Sciatic nerve (tissue), 2 donors: Measurements from ENCODE around the gene ATP12A. TPM values are rescaled to one million over a fixed set of nuclear protein-coding genes. Genes with fewer than 3 reads are reported as not detected.
A peak's percentile ranks its signal among the peaks of the same experiment; 100 is the strongest.

Experiments used
- ATAC-seq: fragments of 200-7000 bp; cut with Tn5 transposase; one replicate; pipeline ENCODE4 v1.9.1; 2020; ENCODE audit warnings: mild to moderate bottlenecking, moderate library complexity
- DNase-seq: peaks from one replicate; pipeline ENCODE4 v3.0.0-alpha.2; 2020; ENCODE audit warnings: low spot score
- intact Hi-C: fragments of 100-400 bp; cut with DNase I; formaldehyde crosslinking; loops from one replicate; pipeline ENCODE4 v1.14.2; 2022
- total RNA-seq: library from RNA; stranded (reverse); fragmentation: NEBNext Ultra II Directional; extraction: Animal tissue kit (Norgen Biotek cat#: 25700); gene quantifications from one replicate; pipeline ENCODE4 v1.2.1, GENCODE V29; 2021
- donor health status: DM: no; HTN: no; CAD: no.
- donor health status: DM: no; HTN: no; CAD: no.

The ATP12A gene
- total RNA-seq, 1 donor from 2014 or later: not detected

DNA sequence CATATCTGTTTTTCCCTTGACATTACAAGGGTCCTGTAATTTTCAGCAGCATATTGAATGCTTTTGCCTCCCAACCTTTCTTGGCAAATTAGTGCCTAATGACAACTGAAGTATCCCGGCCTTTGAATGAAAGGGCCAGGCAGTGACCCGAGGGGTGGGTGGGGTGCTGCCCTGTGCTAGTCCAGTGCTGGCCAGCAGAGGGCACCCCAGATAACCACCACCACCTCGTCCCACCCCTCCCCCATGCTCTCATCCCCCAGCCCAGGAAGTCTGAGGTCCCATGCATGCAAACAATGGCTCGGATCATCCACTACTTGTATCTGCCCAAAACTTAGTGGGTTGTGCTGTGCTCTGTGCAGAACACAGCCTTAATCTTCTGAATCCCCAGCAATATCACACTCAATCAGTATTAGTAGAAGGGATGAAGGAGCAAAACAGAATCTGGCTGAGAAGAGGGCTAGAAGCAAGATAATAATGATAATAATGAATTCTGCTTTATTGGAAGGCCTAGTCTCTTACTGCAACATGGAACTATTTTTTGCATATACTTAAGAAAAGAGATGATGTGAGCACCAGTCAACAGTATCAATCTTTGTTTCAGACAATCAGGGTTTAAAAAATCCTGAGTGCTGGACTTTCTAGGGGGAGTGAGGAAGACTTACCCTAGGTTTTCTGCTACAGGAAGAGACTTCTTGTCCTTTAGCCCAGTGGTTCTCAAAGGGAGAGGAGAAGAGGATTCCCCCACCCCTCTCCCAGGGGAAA, 3.8 kb downstream of the ATP12A start:
- intact Hi-C loops: no loop called here
- ATAC-seq (peak; percentile 84), DNase-seq (peak; percentile 67)

DNA sequence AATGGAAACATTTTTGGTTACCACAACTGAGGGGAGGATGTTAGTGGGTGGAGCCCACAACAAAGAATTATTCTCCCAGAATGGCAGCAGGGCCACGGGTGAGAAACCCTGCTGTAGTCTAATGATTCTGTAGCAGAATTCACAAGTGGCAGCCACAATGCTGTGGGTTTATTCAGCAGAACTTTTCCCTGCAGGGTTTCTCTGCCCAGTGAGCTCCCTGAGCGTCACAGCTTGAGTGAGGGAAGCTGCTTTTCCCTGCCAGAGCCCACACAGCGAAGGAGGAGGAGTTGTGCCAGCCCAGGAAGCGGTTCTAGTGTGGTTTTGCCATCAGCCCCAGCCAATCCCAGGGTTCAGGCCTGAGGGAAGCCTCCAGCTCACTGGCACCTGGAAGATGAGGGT, 4.4 kb downstream of the ATP12A start:
- DNase-seq: no peak

GRCh38 chr13:24685314-24685713, 5.1 kb downstream of the ATP12A start:
- no peak for DNase-seq
- ATAC-seq: no peak
- intact Hi-C loops: no loop called here

More for the DNA sequence above, 4.4 kb downstream of the ATP12A start:
- intact Hi-C loops: no loop called here
- ATAC-seq: peak; percentile 31

GRCh38 chr13:24687611-24688010, 7.4 kb downstream of the ATP12A start:
- DNase-seq: no peak
- ATAC-seq: no peak
- intact Hi-C loops: no loop called here

DNA sequence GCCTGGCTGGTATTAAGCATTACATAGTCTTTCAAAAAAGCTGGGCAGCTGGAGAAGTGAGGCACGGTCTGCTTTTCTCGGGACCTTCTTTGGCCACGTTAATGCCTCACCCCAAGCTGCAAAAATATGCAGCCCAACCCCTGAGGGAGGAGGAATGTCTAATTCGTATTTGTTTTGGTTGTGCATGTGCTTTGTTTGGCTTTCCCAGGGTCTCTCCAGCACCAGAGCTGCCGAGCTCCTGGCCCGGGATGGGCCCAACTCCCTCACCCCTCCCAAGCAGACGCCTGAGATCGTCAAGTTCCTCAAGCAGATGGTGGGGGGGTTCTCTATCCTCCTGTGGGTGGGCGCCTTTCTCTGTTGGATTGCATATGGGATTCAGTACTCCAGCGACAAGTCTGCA, 7.9 kb downstream of the ATP12A start:
- intact Hi-C loops: no loop called here
- DNase-seq (no peak), ATAC-seq (no peak)

DNA sequence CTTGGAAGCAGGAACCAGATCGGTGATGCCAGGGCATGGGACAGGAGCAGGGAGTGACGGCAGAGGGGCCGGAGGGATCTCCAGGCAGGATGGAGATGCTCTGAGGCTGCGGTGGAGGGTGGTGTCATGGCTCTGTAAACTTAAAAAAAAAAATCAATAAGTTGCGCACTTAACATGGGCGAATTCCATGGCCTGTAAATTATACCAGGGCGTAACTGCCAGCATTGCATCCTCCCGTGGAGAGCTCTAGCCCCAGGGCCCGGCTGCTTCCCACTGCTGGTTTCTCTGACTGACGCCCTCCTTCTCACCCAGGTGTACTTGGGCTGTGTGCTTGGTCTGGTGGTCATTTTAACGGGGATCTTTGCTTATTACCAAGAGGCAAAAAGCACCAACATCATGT, 8.7 kb downstream of the ATP12A start:
- intact Hi-C loops: no loop called here
- no peak for ATAC-seq
- no peak for DNase-seq

- ATAC-seq (no peak), DNase-seq (no peak)
- intact Hi-C loops: no loop called here
Measured at GRCh38 chr13:24691381-24691780, 11.2 kb downstream of the ATP12A start.

DNA sequence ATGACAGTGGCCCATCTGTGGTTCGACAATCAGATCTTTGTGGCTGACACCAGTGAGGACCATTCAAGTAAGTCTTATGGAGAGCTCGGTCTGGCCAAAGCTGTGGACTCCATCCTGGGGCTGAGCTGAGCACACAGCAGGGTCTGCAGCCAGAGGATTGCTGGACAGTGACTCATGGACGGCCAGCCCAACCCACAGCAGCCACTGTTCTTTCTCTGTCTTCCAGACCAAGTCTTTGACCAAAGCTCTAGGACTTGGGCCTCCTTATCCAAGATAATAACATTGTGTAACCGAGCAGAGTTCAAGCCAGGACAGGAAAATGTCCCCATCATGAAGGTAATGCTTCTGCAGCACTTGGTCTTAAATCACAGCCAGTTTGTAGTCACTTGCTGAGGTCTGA, 12.4 kb downstream of the ATP12A start:
- DNase-seq (no peak), ATAC-seq (peak; percentile 28)
- intact Hi-C loops: no loop called here

DNA sequence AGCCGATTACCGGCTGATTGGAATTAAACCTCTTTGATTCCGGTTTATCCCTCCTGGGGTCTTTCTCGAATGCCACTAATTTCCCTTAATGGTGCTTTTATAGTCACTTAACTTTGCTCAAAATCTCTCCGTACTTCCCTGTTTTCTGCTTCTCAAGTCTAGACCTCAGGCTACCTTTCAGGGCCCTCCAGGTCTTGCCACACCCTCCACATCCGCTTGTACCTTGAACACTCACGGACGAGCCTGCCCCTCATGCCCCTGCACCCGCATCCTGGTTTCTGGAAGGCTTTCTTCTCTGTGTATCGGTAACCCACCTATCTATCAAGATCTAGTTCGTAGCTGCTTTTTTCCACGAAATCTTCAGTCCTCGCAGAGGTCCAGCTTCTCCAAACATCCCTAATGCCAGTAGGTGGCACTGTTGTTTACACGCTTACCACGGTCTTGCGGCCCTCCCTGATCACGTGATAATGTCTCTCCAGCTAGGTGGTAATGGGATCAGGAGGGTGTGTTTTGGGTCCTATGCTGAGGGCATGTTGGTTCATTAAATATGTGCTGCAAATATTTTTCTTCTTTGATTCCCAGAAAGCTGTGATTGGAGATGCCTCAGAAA, 13.8 kb downstream of the ATP12A start:
- intact Hi-C loops: no loop called here

DNA sequence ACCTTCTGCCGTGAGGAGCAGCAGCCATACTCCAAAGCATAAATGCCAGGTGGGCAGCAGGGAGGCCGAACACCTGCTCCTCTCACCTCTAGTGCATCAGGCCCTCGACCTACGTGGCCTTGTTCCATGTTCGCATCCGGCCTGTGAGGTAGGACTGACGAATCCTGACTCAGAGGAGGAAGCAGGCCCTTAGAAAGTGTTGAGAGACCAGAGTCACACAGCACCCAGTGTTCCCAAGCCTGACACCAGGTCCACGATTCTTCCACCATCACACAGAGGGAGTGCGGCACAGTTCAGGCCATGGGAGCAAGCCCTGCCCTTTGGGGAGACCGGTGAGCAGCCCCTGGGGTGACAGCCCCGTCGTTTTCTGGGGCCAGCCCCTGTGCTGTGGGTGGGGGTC, 14.7 kb downstream of the ATP12A start:
- ATAC-seq (no peak), DNase-seq (no peak)
- intact Hi-C loops: no loop called here

More for the DNA sequence above, 13.8 kb downstream of the ATP12A start:
- ATAC-seq: peak; percentile 59
- DNase-seq: no peak

GRCh38 chr13:24698686-24699085, 18.5 kb downstream of the ATP12A start:
- intact Hi-C loops: no loop called here
- no peak for DNase-seq
- ATAC-seq: no peak

GRCh38 chr13:24699541-24699940, 19.3 kb downstream of the ATP12A start:
- intact Hi-C loops: no loop called here
- DNase-seq (no peak), ATAC-seq (no peak)

DNA sequence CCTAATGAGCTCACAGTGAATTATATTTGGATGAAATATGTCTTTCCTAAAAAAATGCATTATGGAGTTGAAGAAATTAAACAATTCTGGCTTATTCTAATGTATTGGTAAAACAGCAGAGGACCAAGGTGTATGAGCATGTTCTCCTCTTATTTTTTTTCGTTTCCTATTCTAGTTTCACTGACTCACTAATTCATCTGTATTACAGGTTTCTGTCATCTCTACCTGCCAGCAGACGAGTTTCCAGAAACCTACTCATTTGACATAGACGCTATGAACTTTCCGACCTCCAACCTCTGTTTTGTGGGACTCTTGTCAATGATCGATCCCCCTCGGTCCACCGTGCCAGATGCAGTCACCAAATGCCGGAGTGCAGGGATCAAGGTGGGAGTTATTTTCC, 20.3 kb downstream of the ATP12A start:
- ATAC-seq (no peak), DNase-seq (no peak)
- intact Hi-C loops: no loop called here

DNA sequence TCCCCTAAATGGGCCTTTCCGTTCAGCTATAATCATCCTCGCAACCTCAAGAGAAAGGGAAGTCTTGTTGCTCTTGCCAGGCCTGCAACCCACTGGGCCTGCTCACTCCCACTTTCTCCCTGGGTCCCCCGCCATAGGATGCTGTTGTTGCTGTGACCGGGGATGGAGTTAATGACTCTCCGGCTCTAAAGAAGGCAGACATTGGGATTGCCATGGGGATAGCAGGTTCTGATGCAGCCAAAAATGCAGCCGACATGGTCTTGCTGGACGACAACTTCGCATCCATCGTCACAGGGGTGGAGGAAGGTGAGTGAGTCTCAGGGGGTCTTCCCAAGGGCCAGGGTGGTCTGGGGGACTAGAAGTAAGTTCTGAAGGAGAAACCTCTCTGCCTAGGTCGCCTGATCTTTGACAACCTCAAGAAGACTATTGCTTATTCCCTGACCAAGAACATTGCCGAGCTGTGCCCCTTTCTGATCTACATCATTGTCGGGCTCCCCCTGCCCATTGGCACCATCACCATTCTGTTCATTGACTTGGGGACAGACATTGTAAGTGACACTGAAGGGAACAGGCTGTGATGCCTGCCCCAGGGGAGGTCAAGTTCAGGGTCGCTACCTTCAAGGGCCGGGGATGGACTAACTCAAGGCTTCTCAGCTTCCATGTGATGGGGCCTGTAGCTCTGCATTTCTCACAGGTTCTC, 26.8 kb downstream of the ATP12A start:
- DNase-seq: peak; percentile 39
- intact Hi-C loops: no loop called here
- ATAC-seq: no peak

- ATAC-seq (no peak), DNase-seq (no peak)
- intact Hi-C loops: no loop called here
Measured at GRCh38 chr13:24709186-24709913, 29.1 kb downstream of the ATP12A start.

- no peak for DNase-seq
- intact Hi-C loops: no loop called here
- ATAC-seq: no peak
Measured at GRCh38 chr13:24713022-24713421, 32.8 kb downstream of the ATP12A start.

DNA sequence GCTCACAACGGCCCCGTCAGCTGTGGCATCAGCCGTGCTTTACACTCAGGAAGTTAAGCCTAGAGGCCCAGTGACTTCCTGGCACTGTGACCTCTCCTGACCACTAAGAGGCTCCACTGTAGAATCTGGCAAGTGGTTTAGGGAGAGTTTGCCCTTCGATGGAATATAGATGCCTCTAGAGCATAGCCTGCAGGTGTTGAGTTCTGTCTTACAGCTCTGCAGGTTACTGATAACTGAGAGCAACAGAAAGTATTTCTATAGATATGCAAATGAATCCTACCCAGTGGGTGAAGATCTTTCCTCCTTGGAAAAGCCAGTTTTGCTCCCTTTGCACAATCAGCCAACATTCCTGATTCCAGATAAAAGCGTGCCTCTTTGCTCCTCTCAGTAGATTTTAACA, 35.8 kb downstream of the ATP12A start:
- no peak for ATAC-seq
- DNase-seq: no peak
- intact Hi-C loops: no loop called here

DNA sequence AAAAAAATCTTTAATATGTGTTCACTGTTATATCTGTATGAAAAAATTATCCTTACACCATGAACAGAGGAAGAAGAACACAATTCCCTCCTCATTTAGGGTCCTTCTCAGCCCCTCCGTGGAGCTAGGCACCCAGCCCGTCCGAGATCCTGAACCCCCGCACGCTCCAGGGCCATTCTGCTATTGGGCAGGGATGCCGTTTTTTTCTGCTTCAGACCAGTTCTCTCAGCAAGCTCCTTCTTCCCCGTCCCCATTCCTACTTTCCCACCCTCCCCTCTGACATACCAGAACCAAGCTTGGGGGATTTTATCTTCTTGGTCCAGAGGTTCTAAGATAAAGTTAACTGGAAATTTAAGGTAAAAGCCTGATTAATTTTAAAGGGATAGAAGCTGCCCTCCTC, 36.2 kb downstream of the ATP12A start:
- ATAC-seq (no peak), DNase-seq (no peak)
- intact Hi-C loops: no loop called here

DNA sequence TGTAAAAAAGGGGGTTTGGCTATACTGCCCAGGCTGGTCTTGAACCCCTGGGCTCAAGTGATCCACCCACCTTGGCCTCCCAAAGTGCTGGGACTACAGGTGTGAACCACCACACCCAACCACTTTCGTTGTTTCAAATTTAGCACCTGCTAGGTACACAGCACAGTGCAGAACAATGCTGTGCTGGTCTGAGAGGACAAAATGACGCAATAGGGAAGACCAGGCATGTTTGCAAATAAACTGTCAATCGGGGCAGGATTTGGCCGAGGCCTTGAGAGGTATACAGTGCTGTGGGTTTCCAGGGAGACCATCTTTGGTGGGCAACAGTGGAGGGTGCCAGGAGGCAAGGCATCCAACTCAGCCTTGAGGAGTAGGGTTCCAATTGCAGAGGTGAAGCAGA, 37.0 kb downstream of the ATP12A start:
- no peak for DNase-seq
- no peak for ATAC-seq
- intact Hi-C loops: no loop called here
